Stimulated activated CD8-positive, alpha-beta memory T cell treated with anti-CD3 and anti-CD28 coated beads, Interleukin-4, amount 100 ng/mL, for 48 hours (primary cell): ENCODE measurements around the gene RBM44.
"Not testable (repeated sequence)": the region's sequence is repeated elsewhere in the genome, so short reads cannot be mapped to it uniquely, and the experiment has no call there.

Experiments
- DNase-seq: peaks from one replicate; pipeline ENCODE4 v3.0.0-alpha.2; 2020

RBM44 gene

GRCh38 chr2:237858294-237859081 is 59.9 kb downstream of the RBM44 start:
- peak; percentile 51 for DNase-seq

- no peak for DNase-seq
Measured at GRCh38 chr2:237859082-237859433, 60.5 kb downstream of the RBM44 start.

- DNase-seq = peak; percentile 38
Measured at GRCh38 chr2:237859533-237860272, 61.1 kb downstream of the RBM44 start, which contains the start of gene RAMP1. Gene RAMP1, plus strand, starts transcription at chr2:237859623. Its CDS starts 53 bp downstream, at chr2:237859676.

- no peak for DNase-seq
Measured at GRCh38 chr2:237860273-237860935, 61.8 kb downstream of the RBM44 start.

- DNase-seq = no peak
Measured at GRCh38 chr2:237861875-237862527, 63.4 kb downstream of the RBM44 start.

- no peak for DNase-seq
Measured at GRCh38 chr2:237862528-237862895, 63.9 kb downstream of the RBM44 start.

- DNase-seq = no peak
Measured at GRCh38 chr2:237863102-237863511, 64.5 kb downstream of the RBM44 start.

GRCh38 chr2:237863689-237864443 is 65.3 kb downstream of the RBM44 start:
- no peak for DNase-seq

GRCh38 chr2:237864444-237864931 is 65.9 kb downstream of the RBM44 start:
- DNase-seq = no peak

GRCh38 chr2:237864940-237865622 is 66.5 kb downstream of the RBM44 start:
- no peak for DNase-seq

- no peak for DNase-seq
Measured at GRCh38 chr2:237865623-237866041, 67.1 kb downstream of the RBM44 start.

- no peak for DNase-seq
Measured at GRCh38 chr2:237866101-237866621, 67.6 kb downstream of the RBM44 start.

GRCh38 chr2:237867465-237867864 is 68.9 kb downstream of the RBM44 start:
- DNase-seq = no peak

- not testable (repeated sequence) for DNase-seq
Measured at GRCh38 chr2:237868074-237868473, 69.5 kb downstream of the RBM44 start.

- no peak for DNase-seq
Measured at GRCh38 chr2:237868631-237869342, 70.2 kb downstream of the RBM44 start.

GRCh38 chr2:237869343-237870102 is 70.9 kb downstream of the RBM44 start:
- DNase-seq = no peak

- DNase-seq = no peak
Measured at GRCh38 chr2:237870126-237870525, 71.5 kb downstream of the RBM44 start.

- no peak for DNase-seq
Measured at GRCh38 chr2:237870754-237871651, 72.4 kb downstream of the RBM44 start.
